GM18873 (cell line): Measurements from ENCODE around the gene ASAP2.

Experiments
- ATAC-seq: cut with Tn5 transposase; IDR thresholded peaks from one replicate; pipeline ENCODE4 v1.9.1; 2021; ENCODE audit warnings: mild to moderate bottlenecking, moderate library complexity, moderate number of reproducible peaks; ENCODE audit not compliant: unreplicated experiment, low FRiP score

ASAP2 gene

GRCh38 chr2:9229470-9229820, 22.8 kb downstream of the ASAP2 start:
- no peak for ATAC-seq

DNA sequence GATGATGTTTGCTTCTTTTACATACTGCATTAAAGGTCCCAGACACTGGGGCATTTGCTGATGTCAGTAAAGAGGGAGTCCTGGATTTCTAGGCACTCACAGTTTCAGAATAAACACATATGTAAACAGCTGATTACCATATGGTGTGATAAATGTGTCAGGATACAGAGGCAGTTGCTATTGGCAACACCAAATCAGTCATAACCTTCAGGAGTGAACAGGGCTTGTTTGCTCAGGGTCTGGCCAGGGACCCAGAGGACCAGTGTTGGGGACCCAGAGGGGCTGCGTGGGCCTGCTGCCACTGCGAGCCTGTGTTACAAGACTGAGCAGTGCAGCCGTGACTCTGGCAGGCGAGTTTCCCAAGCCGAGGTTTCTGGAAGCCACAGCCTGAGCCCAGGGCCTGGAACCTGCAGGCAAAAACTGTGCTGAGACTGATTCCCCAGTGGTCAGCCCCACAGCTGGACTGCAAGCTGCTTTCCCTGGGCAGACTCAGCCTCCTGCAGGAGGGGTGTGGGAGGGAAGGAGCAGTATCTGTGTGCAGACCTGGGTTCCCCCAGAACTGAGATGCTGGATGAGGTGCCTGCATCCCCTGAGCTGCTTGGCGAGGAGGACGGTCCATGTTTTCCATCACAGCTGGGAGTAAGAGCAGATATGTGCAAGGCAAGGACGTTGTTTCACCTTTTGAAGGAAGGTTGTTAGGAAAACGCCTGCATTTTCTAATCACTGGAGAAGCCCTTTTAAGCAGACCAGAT, 23.6 kb downstream of the ASAP2 start:
- no peak for ATAC-seq

GRCh38 chr2:9230881-9231280, 24.3 kb downstream of the ASAP2 start:
- ATAC-seq = no peak

DNA sequence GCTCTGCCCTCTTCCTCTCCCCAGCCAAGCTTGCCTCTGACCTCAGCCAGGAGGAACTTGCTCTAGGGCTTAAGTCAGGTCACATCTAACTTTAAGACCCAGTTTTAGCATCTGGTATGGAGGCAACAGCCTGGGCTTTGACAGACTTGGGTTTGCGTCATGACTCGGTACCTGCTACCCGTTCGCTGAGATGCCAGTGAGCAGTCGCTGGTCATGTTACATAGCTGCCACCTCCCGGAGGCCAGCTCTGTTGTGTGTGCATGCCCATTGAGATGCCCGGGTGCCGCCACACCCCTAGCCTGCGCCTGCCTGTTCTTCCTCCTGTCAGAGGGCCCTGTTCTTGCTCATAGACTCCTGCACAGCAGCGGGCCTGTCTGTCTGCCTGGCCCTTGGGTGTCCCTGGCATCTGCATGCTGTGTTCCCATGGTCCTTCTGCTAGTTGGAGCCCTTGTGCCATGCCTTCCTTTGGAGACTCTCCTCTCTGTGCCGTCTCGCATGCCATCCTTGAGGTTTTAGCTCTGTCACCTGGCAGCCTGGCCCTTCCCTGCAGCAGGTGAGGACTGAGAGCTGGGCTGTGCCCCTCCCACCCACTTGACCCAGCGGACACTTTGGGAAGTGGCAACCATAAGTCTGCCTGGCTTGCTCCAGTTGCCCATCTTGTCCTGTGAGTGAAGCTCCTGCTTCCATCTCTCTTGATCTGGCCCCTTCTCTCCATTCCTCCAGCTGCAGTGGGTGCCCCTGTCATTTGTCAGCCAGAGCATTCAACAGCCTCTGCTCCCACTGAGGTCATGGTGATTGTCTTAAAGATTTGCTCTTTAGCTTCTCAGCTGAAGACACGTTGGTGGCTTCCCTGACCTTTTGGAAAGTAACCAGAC, 24.9 kb downstream of the ASAP2 start:
- ATAC-seq = no peak

GRCh38 chr2:9232166-9232479, 25.5 kb downstream of the ASAP2 start:
- no peak for ATAC-seq

- no peak for ATAC-seq
Observed at GRCh38 chr2:9232886-9233285, 26.3 kb downstream of the ASAP2 start.

DNA sequence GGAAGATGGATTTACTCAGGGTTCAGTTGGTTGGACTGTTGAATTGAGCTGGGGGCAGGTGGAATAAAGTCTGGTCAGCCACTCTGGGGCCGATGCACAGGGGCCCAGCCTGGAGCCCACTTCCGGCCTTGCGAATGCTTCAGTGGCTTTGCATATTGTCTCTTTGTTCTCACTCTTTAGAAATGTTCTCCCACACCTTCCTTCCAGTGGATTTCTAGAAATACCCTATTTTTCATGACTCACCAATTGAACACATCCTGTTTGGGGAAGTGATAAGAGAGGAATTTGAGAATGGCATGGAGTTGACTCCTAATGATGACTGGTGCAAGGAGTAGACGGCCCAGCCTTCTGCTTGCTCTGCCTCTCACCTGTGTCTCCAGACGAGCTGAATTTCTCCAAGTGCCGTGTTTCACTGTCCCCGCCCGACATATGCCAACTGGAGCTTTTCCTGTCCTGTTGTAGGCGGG, 28.1 kb downstream of the ASAP2 start:
- no peak for ATAC-seq

GRCh38 chr2:9235147-9236044, 28.8 kb downstream of the ASAP2 start:
- ATAC-seq = no peak

DNA sequence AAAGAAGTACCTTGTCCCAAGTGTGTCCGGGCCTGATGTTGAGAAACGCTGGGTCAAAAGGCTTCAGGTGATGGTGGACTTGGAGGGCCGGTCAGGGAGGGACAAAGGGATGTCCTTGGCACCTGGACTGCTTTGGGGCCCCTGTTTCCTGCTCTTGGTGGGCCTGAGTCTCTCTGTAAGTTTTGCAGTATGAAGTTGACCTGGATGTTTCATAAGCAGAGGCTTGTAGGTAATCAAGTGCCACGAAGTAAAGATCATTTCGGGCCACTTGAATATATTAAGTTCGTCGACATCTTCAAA, 29.4 kb downstream of the ASAP2 start:
- no peak for ATAC-seq

DNA sequence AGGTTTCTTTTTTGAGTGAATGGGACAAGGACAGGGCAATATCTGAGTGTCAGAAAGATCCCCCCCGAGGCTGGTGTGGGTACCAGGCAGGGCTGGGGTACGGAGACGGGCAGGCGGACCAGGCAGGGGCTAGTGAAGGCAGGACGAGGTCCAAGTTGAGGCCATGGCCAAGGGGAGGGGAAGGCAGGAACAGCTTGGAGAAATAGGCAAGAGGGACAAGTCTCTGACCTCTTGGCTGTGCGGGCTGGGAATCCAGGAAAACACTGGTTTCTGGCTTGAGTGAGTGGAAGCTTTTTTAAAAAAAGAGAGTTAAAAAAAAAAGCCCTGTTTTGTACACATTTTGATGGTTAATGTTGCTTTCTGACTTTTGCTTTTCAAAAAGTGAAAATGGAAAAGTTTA, 30.3 kb downstream of the ASAP2 start:
- no peak for ATAC-seq

GRCh38 chr2:9237831-9238230, 31.2 kb downstream of the ASAP2 start:
- ATAC-seq = no peak

DNA sequence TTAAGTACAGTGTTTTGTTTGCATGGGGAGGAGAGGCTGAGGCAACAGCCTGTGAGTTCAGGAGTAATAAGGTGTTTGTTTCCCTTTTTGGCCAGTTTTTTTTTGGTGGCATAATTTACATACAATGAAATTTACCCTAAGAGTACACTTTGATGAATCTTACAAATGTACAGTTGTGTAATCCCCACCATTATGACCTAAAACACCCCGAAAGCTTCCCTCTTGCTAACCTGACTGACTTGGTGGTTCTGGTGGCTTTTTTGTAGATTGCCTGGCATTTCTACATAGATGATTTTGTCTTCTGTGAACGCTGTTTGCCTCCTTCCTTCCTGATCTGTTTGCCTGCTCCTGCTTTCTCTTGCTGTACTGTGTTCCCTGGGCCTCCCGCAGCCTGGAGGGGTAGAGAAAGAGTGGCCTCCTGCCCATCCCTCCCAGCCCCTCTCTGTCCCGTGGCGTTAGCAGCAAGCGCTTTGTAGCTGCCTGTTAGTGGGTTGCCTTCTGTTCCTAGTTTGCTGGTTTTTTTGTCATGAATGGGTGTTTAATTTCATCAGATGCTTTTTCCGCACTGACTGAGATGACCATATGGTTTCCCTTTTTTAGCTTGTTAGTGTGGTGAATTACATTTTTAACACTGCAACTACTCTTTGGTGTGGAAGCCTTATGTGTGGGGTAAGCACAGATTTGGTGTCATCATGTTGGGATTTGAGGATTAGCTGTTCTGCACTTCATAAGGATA, 32.1 kb downstream of the ASAP2 start:
- ATAC-seq = no peak

DNA sequence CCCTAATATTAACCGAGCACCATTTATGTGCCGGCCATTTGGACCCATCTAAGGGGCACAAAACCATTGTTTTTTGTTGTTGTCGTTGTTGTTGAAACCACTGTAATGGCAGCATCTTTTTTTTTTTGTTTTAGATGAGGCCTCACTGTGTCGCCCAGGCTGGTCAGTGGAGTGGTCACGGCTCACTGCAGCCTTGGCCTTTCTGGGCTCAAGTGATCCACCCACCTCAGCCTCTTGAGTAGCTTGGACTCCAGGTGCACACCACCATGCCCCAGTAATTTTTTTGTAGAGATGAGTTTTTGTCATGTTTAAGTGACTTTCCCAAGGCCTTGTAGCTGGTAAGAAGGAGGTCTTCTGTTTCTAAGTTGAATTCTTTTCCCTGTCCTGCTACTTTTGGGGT, 33.0 kb downstream of the ASAP2 start:
- no peak for ATAC-seq

DNA sequence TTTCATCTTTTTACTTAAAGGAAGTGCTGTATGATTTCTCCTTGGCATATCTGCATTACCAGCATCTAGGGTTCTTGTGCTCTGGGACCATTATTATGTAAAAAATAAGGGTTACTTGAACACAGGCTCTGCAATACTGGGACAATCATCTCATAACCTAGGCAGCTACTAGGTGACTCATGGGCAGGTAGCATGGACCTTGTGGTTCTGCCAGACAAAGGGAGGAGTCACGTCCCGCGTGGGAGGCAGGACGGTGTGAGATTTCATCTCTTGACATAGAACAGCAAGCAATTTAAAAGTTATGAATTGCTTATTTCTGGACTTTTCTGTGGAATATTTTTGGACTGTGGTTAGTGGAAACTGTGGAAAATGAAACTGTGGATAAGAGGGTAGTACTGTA, 34.1 kb downstream of the ASAP2 start:
- ATAC-seq = no peak

GRCh38 chr2:9241233-9241632, 34.6 kb downstream of the ASAP2 start:
- no peak for ATAC-seq

DNA sequence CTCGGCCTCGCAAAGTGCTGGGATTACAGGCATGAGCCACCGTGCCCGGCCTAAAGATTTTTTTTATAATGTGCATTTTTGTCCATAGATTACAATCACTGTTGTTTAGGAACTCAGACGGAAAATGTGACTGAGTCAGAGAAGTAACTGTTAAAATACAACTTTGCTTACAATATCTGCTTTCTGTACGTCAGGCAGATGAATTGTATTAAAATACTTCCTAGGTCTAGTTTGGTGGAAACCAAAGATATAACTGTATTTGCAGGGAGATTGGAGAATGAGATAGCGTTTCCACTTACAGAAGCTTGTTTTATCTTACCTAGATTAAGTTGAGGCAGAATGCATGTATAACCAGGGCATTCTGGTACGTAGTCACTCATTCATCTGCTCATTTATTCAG, 36.7 kb downstream of the ASAP2 start:
- ATAC-seq = no peak

- ATAC-seq = no peak
Observed at GRCh38 chr2:9244985-9245544, 38.5 kb downstream of the ASAP2 start.

DNA sequence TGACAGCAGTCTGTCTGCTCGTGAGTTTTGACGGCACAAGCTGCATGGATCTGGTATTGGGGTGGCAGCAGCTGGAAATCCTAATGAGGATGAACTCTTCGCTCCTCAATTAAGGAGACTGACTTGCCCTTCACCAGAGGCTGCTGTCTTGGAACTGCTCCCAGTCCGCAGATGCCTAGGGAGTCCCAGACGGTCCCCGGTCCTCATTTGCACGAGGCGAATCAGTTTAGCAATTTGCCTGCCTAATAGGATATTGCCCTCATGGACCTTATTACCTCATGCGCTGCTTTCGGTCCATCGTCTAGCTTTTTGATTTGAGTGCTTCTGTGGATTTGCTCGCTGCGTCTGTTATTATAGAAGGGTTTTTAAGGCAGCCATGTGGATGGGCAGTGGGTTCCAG, 40.6 kb downstream of the ASAP2 start:
- no peak for ATAC-seq

DNA sequence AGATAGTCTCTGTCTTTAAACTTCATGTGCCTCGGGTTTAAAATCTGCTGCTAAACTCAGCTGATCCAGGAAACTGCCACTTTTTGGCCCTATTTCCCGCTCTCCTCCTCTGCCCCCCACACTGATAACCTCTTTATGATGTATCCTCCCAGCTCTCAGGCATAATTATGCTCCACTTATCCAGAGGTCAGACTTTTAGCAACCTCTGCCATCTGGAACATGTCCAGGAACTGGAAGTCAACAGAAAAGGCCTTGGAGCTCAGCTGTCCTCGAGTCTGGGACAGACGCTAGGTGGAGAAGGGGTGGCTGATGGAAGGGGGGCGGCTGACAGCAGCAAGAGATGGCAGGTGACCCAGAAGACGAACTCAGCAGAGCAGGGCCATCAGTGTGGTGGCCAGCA, 41.2 kb downstream of the ASAP2 start:
- no peak for ATAC-seq

DNA sequence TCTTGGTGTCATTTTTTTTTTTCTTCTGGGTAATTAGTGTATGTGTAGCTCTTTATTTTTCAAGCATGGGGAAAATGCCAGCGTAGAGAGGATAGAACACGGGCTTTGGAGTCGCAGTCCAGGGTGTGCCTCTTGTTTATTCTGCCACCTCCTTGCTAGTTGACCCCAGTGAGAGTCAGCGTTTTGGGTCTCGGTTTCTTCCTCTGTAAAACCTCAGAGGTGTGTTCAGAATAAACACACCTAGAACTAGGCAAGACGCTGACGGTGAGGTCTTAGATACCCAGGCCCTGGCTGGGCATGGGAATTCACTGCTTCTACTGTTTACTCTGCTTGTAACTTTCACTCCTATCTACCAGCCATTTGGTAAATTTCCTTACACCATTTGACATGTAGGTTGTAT, 41.8 kb downstream of the ASAP2 start:
- no peak for ATAC-seq
